Measurements from ENCODE around the gene ENG.
A peak's percentile ranks its signal among the peaks of the same experiment; 100 is the strongest.

The ENG gene

DNA sequence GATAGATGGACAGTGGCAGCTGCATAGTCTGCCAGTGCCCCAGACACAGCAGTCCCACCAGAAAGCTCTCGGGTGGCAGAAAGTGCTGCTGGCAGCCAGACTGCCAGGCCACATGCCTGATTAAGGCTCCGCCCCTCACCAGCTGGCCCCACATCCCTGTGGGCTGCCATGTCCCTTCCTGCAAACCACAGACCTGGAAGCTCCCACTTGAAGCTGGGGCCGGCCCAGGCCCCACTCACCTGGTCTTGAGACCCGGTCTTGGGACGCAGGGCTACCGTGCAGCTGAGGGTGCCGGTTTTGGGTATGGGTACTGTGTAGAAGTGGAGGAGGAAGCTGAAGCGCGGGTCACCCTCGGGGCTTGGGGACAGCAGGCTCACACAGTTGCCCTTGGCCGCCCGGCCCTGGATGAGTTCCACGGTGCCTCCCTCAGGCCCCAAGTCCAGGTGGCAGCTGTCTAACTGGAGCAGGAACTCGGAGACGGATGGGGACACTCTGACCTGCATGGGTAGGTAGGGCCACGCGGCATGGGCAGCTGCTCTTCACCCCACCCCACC is 36.5 kb downstream of the ENG start:
- TF ChIP-seq JUND (IDR thresholded peaks at IDR 0.05; ENCODE audit: low read depth), result no peak
- in situ Hi-C loops (cut with HindIII; ENCODE audit: low pct_unique_long_range_greater_than_20kb, low sequenced_read_pairs), result no loop called here
- peak in 1 of 2 experiments; percentile 45 for DNase-seq (ENCODE audit: low read depth in 1 of 2, low spot score in 1 of 2)

- TF ChIP-seq JUND (IDR thresholded peaks at IDR 0.05; ENCODE audit: low read depth), result no peak
- in situ Hi-C loops (cut with HindIII; ENCODE audit: low pct_unique_long_range_greater_than_20kb, low sequenced_read_pairs), result no loop called here
Measured at GRCh38 chr9:127816728-127817127, 37.7 kb downstream of the ENG start.

DNA sequence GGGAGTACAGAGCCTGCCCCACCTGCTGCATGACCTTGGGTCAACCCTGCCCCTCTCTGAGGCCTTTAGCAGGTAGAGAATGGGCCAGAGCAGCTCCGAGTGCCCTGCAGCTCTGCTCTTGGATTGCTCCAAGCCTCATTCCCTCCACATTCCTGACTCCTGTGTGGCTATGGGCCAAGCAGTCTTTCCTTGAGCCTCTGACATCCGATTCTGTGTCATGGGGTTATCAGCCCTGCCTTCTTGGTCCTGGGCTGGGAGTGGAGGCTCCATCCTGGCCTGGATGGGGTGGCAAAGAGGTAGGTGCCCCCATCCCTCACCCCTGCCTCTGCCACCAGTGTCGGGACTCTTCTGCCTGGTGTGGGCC is 38.1 kb downstream of the ENG start:
- in situ Hi-C loops (cut with HindIII; ENCODE audit: low pct_unique_long_range_greater_than_20kb, low sequenced_read_pairs), result no loop called here
- no peak for TF ChIP-seq JUND (IDR thresholded peaks at IDR 0.05; ENCODE audit: low read depth)

More at GRCh38 chr9:127816728-127817127, 37.7 kb downstream of the ENG start:
- DNase-seq (ENCODE audit: low read depth in 1 of 2, low spot score in 1 of 2), result no peak

DNA sequence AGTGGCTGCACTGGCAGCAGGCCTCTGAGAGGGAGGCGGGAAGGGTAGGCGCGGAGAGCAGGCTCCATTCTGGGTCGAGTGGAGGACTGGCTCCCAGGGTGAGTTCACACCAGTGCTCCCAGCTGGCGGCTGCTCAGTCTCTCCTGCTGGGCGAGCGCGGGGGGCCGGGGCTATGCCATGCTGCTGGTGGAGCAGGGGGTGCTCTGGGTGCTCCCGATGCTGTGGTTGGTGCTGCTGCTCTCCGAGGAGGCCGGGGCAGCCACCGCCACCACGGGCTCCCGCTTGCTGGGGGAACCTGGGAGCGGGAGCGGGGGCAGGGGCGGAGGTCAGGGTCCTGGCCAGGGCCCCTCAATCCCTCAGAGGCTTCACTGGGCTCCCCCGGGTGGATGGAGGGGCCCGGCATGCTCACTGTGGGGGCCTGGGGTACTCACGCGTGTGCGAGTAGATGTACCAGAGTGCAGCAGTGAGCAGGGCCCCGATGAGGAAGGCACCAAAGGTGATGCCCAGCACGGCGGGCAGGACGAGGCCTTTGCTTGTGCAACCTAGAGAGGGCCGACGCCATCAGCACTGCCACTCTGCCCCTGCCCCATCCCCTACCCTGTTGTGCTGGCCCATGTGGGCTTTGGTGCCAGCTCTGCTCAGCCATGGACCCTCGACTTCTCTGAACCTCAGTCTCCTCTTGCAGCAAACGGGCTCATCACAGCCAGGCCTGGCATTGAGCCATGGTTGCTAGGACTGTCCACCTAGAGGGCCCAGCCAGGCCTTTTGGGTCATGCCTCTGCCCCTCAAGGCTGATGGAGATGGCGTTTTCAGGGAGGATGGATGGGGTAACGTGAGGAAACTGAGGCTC is 38.7 kb downstream of the ENG start:
- no peak for TF ChIP-seq JUND (IDR thresholded peaks at IDR 0.05; ENCODE audit: low read depth)
- in situ Hi-C loops (cut with HindIII; ENCODE audit: low pct_unique_long_range_greater_than_20kb, low sequenced_read_pairs), result no loop called here
- DNase-seq (ENCODE audit: low read depth in 1 of 2, low spot score in 1 of 2), result no peak

More for the DNA sequence above, 38.1 kb downstream of the ENG start:
- no peak for DNase-seq (ENCODE audit: low read depth in 1 of 2, low spot score in 1 of 2)

DNA sequence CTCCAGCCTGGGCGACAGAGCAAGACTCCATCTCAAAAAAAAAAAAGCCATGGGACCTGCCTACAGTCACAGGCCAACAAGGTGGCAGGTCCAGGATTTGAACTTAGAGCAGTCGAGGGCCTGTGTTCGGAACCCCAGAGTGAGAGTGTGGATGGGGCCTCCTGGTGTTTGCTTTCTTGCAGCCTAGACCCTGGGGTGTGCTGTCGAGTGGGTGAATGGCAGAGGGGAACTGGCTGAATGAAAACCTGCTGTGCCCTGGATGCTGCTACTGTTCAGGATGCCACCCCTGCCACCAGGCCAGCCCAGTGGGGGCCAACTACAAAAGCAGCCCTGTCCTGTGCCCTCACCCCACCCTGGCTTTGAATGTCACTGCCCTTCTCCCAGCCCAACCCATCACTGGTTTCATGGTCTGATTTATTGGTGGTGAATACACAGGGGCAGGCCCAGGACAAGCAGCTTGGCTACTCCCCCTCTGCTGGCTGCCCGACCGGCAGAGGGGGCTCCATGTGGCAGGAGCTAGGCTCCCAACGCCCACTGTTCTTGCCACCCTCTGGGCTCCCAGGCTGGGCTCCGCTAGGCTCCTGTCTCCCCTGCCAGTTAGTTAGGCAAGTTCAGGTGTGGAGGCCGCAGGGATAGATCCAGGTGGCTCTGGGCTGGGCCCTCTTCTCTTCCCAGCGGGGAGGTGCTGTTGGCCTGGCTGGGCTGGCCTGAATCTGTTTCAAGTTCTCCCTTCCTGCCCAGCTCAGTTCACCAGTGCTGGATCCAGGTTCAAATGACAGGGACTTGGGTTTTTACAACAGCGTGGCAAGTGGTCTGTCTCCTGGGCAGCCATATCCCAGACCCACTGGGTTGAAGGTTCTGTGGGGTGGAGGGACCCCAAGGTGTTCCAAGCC is 39.6 kb downstream of the ENG start:
- no peak for DNase-seq (ENCODE audit: low read depth in 1 of 2, low spot score in 1 of 2)
- in situ Hi-C loops (cut with HindIII; ENCODE audit: low pct_unique_long_range_greater_than_20kb, low sequenced_read_pairs), result no loop called here
- no peak for TF ChIP-seq JUND (IDR thresholded peaks at IDR 0.05; ENCODE audit: low read depth)

- in situ Hi-C loops (cut with HindIII; ENCODE audit: low pct_unique_long_range_greater_than_20kb, low sequenced_read_pairs), result no loop called here
- no peak for TF ChIP-seq JUND (IDR thresholded peaks at IDR 0.05; ENCODE audit: low read depth)
- no peak for DNase-seq (ENCODE audit: low read depth in 1 of 2, low spot score in 1 of 2)
Measured at GRCh38 chr9:127813686-127814226, 40.7 kb downstream of the ENG start.

DNA sequence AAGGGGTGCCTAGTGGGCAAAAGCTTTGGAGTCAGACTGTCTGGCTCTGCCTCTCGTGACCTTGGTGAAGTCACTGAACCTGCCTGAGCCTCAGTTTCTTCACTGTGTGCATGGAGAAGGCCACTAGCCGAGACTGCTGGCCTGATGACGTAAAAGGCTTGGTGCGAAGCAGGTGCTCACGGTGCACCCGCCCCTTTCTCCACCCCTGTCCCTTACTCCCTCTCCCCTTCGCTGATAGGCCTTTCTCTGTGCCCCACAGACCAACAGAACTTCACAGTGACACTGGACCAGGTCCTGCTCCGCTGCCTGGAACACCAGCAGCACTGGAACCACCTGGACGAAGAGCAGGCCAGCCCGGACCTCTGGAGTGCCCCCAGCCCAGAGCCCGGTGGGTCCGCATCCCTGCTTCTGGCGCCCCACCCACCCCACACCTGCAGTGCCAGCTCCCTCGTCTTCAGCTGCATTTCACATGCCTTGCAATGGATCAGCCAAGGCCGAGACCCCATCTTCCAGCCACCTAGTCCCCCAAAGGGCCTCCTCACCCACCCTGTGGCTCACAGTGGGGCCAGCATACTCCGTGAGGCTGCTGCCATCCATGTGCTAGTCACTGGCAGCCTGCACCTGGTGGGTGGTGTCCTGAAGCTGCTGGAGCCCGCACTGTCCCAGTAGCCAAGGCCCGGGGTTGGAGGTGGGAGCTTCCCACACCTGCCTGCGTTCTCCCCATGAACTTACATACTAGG is 41.4 kb downstream of the ENG start:
- no peak for DNase-seq (ENCODE audit: low read depth in 1 of 2, low spot score in 1 of 2)
- in situ Hi-C loops (cut with HindIII; ENCODE audit: low pct_unique_long_range_greater_than_20kb, low sequenced_read_pairs), result no loop called here
- no peak for TF ChIP-seq JUND (IDR thresholded peaks at IDR 0.05; ENCODE audit: low read depth)

DNA sequence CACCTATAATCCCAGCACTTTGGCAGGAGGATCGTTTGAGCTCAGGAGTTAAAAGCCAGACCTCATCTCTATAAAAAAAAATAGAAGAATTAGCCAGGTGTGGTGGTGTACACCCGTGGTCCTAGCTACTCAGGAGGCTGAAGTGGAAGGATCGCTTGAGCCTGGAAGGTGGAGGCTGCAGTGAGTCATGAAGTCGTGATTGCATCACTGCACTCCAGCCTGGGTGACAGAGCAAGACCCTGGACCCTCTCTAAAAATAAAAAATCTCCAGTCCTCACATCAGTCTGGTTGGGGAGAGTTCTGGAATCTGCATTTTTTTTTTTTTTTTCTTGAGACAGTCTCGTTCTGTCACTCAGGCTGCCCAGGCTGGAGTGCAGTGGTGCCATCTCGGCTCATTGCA is 42.4 kb downstream of the ENG start:
- DNase-seq (ENCODE audit: low read depth in 1 of 2, low spot score in 1 of 2), result no peak
- in situ Hi-C loops (cut with HindIII; ENCODE audit: low pct_unique_long_range_greater_than_20kb, low sequenced_read_pairs), result no loop called here
- no peak for TF ChIP-seq JUND (IDR thresholded peaks at IDR 0.05; ENCODE audit: low read depth)

- in situ Hi-C loops (cut with HindIII; ENCODE audit: low pct_unique_long_range_greater_than_20kb, low sequenced_read_pairs), result no loop called here
- no peak for DNase-seq (ENCODE audit: low read depth in 1 of 2, low spot score in 1 of 2)
- TF ChIP-seq JUND (IDR thresholded peaks at IDR 0.05; ENCODE audit: low read depth), result no peak
Measured at GRCh38 chr9:127810378-127811187, 43.9 kb downstream of the ENG start.

GRCh38 chr9:127809540-127810377 is 44.7 kb downstream of the ENG start:
- in situ Hi-C loops (cut with HindIII; ENCODE audit: low pct_unique_long_range_greater_than_20kb, low sequenced_read_pairs), result no loop called here
- peak; percentile 72 to 76 for DNase-seq (ENCODE audit: low read depth in 1 of 2, low spot score in 1 of 2)
- no peak for TF ChIP-seq JUND (IDR thresholded peaks at IDR 0.05; ENCODE audit: low read depth)
